Fibroblast of lung (primary cell): ENCODE data around the gene COG4. TPM values are rescaled to one million over a fixed set of nuclear protein-coding genes. Genes with fewer than 3 reads are reported as not detected.

Source experiments
- DNase-seq, 2 donors: peaks; one replicate each; pipeline versions ENCODE4 v3.0.0 to v3.0.0-alpha.2; 2010; ENCODE audit warnings: low read depth in 2 of 2
- H2AFZ ChIP-seq: 2 replicates; pipeline ENCODE4 v1.5.1; 2012; ENCODE audit warnings: low read length, control low read depth, inconsistent platforms
- H3K27ac ChIP-seq: 2 replicates; pipeline ENCODE4 v1.5.1; 2011; ENCODE audit warnings: low read length, control low read depth; ENCODE audit not compliant: insufficient read depth
- H3K27me3 ChIP-seq: 2 replicates; pipeline ENCODE4 v1.5.1; 2011; ENCODE audit warnings: mild to moderate bottlenecking, low read length; ENCODE audit not compliant: control insufficient read depth, insufficient read depth
- H3K36me3 ChIP-seq: 2 replicates; pipeline ENCODE4 v1.5.1; 2011; ENCODE audit warnings: low read length; ENCODE audit not compliant: control insufficient read depth, insufficient read depth
- H3K4me1 ChIP-seq: 2 replicates; pipeline ENCODE4 v1.5.1; 2011; ENCODE audit warnings: low read length; ENCODE audit not compliant: control insufficient read depth, insufficient read depth; ENCODE audit errors: extremely low read depth
- H3K4me2 ChIP-seq: 2 replicates; pipeline ENCODE4 v1.5.1; 2011; ENCODE audit warnings: low read length, control low read depth; ENCODE audit not compliant: insufficient read depth; ENCODE audit errors: extremely low read depth
- H3K4me3 ChIP-seq, 4 experiments: fragments of 200-600 bp in 1 of 4; sonication (generic) in 1 of 4; replicated peaks in 1 of 4; 2 replicates each; pipeline ENCODE4 v1.5.1; 2011 to 2016; ENCODE audit warnings: low read length in 4 of 4, low read depth in 3 of 4, mild to moderate bottlenecking in 3 of 4, control low read depth in 2 of 4, inconsistent platforms in 1 of 4, mixed read lengths in 1 of 4; ENCODE audit not compliant: insufficient read depth in 1 of 4; ENCODE audit errors: control extremely low read depth in 1 of 4
- H3K79me2 ChIP-seq: 2 replicates; pipeline ENCODE4 v1.5.1; 2012; ENCODE audit warnings: mild to moderate bottlenecking, low read length, inconsistent platforms; ENCODE audit not compliant: control insufficient read depth, insufficient read depth
- H3K9ac ChIP-seq: 2 replicates; pipeline ENCODE4 v1.5.1; 2011; ENCODE audit warnings: mild to moderate bottlenecking, low read length, control low read depth; ENCODE audit not compliant: insufficient read depth
- H3K9me3 ChIP-seq: 2 replicates; pipeline ENCODE4 v1.5.1; 2012; ENCODE audit warnings: low read depth, low read length; ENCODE audit not compliant: control insufficient read depth, insufficient read depth
- H4K20me1 ChIP-seq: 2 replicates; pipeline ENCODE4 v1.5.1; 2011; ENCODE audit warnings: low read length; ENCODE audit not compliant: control insufficient read depth, insufficient read depth; ENCODE audit errors: extremely low read depth
- EZH2 ChIP-seq: IDR thresholded peaks from 2 replicates; pipeline ENCODE4 v1.5.1; 2012; ENCODE audit warnings: low read length, control low read depth, mild to moderate bottlenecking; ENCODE audit errors: missing control alignments
- polyA plus RNA-seq, 2 donors: library from polyadenylated mRNA; depleted of rRNA in 1 of 2; stranded (reverse) in 1 of 2; unstranded in 1 of 2; fragments of >200 nt; gene quantifications; 2 replicates each; pipeline ENCODE4 v1.2.1, GENCODE V29; 2011 to 2012; ENCODE audit warnings: missing spikeins in 1 of 2
- total RNA-seq: library from RNA; depleted of rRNA; stranded (reverse); fragments of >200 nt; gene quantifications from 2 replicates; pipeline ENCODE4 v1.2.1, GENCODE V29; 2014
- TF ChIP-seq, protein P1 (sequence below), 2 donors: IDR thresholded peaks in 1 of 2; conservative IDR thresholded peaks in 1 of 2; 1 replicate in 1 of 2; 2 replicates in 1 of 2; pipeline ENCODE4 v1.5.1; 2011 to 2012; ENCODE audit warnings: low read length in 2 of 2, control low read depth in 1 of 2, inconsistent platforms in 1 of 2, low read depth in 1 of 2, mild to moderate bottlenecking in 1 of 2

Gene COG4
- total and polyA plus RNA-seq, 2 donors (not counting 1 experiment from before 2014, with no cell fraction given) = 36.2 to 117 TPM

DNA sequence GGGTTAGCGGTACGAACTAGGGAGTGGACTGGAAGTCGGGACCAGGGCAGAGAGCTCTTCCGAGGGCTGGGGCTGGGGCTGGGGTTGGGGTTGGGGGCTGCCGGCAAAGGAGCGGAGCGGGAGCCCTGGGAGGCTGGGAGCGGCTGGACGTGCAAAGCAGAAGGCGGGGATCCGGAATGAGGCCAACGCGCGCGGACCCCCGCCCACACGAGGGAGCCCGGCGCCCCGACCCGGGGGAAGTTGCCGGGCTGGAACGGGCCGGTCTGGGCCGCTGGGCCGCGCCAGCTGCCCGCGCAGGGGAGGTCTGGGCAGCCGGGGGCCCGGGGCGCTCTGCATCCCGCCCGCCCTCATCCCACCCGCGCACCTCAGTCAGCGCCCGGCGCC is 84.8 kb downstream of the COG4 start:
- H3K27me3 ChIP-seq = no peaks in the 10 kb centered on the region
- peaks cover 24% of the 10 kb centered on the region for H3K4me1 ChIP-seq
- no peaks in the 10 kb centered on the region for H3K9me3 ChIP-seq
- peak overlapping the region; percentile 1 for H3K27ac ChIP-seq
- peaks cover 4% of the 10 kb centered on the region for H3K36me3 ChIP-seq
- H3K79me2 ChIP-seq = peaks cover 19% of the 10 kb centered on the region
- no peaks in the 10 kb centered on the region for H4K20me1 ChIP-seq
- peak overlapping the region; percentile 100 for H3K4me2 ChIP-seq
- H3K4me3 ChIP-seq = peak overlapping the region; percentile 74 to 80 (median 80)
- H2AFZ ChIP-seq = no peak overlapping the region
- DNase-seq = peak in 1 of 2 donors; percentile 13
- TF ChIP-seq, protein P1, sequence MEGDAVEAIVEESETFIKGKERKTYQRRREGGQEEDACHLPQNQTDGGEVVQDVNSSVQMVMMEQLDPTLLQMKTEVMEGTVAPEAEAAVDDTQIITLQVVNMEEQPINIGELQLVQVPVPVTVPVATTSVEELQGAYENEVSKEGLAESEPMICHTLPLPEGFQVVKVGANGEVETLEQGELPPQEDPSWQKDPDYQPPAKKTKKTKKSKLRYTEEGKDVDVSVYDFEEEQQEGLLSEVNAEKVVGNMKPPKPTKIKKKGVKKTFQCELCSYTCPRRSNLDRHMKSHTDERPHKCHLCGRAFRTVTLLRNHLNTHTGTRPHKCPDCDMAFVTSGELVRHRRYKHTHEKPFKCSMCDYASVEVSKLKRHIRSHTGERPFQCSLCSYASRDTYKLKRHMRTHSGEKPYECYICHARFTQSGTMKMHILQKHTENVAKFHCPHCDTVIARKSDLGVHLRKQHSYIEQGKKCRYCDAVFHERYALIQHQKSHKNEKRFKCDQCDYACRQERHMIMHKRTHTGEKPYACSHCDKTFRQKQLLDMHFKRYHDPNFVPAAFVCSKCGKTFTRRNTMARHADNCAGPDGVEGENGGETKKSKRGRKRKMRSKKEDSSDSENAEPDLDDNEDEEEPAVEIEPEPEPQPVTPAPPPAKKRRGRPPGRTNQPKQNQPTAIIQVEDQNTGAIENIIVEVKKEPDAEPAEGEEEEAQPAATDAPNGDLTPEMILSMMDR (conservative IDR thresholded peaks at IDR 0.05 in 1 of 2, IDR thresholded peaks at IDR 0.05 in 1 of 2; ENCODE audit: low read depth in 1 of 2, low read length in 2 of 2) = no peak
- TF ChIP-seq EZH2 = no peak
- peak overlapping the region; percentile 59 for H3K9ac ChIP-seq

DNA sequence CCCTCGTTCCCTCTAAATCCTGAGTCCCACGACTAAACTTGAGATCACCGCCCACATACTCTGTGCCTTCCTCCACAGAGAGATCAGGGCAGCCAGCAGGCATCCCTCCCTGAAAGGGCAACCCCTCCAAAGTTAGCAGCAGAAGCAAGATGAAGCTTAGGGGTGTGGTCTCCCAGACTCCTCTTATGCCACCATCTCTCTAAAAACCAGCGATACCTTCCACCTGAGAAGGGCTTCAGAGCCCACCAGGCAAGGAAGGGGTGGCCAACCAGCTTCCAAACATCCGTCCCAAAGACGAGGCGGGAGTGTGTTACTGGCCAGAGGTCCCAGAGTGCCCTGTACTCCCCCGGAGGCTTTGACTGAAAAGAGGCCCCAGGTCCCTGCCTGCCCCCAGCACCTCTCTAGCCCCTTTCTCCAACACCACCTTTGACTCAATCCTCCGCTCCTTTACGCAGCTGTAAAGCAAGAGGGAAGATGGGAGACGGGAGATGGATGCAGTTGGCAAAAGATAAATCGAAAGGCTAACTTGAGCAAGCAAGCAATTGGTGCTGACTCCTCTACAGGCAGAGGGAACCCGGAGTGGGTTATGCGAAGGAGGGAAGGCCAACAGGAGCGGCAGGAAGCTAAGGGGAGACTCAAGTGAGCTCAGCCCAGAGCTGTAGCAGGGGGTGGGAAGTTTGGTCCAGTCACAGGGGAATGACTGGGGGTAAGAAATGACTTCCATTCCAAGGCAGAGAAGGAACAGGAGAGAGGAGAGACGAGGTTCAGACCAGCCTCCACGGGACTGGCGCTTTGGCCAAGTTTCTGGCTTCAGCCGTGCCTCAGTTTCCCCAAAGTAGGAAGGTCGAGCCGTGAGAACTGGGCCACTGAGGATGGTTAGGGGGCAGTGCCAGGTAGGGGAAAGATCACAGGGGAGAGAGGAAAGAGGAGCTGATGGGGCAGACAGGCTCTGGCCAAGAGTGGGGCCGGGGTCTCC is 85.5 kb downstream of the COG4 start:
- H3K27ac ChIP-seq = peak overlapping the region; percentile 1
- peak; percentile 52 to 73 for DNase-seq
- H3K79me2 ChIP-seq = peaks cover 19% of the 10 kb centered on the region
- H2AFZ ChIP-seq = peak overlapping the region; percentile 17
- TF ChIP-seq, protein P1 (conservative IDR thresholded peaks at IDR 0.05 in 1 of 2, IDR thresholded peaks at IDR 0.05 in 1 of 2; ENCODE audit: low read depth in 1 of 2, low read length in 2 of 2) = no peak
- no peak for TF ChIP-seq EZH2
- H3K9me3 ChIP-seq = no peaks in the 10 kb centered on the region
- no peaks in the 10 kb centered on the region for H3K27me3 ChIP-seq
- peak overlapping the region; percentile 100 for H3K4me2 ChIP-seq
- H3K9ac ChIP-seq = peak overlapping the region; percentile 55
- H3K4me3 ChIP-seq = peak overlapping the region; percentile 74 to 80 (median 80)
- H3K4me1 ChIP-seq = peaks cover 29% of the 10 kb centered on the region
- H4K20me1 ChIP-seq = no peaks in the 10 kb centered on the region
- peaks cover 4% of the 10 kb centered on the region for H3K36me3 ChIP-seq

DNA sequence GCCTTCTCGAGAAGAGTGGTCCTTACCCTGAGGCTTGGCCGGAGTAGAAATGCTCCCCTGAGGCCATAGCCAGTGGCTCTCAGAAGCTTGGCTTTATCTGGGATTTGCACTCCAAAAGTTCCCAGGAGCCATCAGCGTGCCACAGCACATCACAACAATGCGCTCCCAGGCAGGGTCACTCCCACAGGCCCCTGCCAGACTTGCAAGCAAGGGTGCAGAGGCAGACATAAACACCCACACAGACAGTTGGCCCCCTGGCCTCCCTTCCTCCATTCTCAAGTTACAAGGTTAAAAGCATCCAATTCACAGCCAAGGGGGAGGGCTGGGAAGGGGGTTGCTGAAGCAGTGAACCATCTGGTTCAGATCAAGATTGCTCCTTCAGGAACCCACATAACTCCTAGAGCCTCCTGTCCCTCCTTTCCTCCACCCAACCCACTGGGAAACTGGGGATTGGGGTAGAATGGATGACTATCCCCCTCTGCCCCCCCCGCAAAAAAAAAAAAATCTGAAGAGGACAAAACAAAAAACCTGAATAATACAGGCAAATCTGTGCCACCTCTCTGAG is 86.3 kb downstream of the COG4 start:
- TF ChIP-seq, protein P1 (conservative IDR thresholded peaks at IDR 0.05 in 1 of 2, IDR thresholded peaks at IDR 0.05 in 1 of 2; ENCODE audit: low read depth in 1 of 2, low read length in 2 of 2) = no peak
- TF ChIP-seq EZH2 = no peak
- H4K20me1 ChIP-seq = no peaks in the 10 kb centered on the region

More for the DNA sequence above, 86.3 kb downstream of the COG4 start:
- no peak overlapping the region for H3K9ac ChIP-seq
- DNase-seq = peak; percentile 88 to 93
- H3K27me3 ChIP-seq = no peaks in the 10 kb centered on the region
- peak overlapping the region; percentile 100 for H3K4me2 ChIP-seq
- H3K27ac ChIP-seq = peak overlapping the region; percentile 1
- H3K4me1 ChIP-seq = peaks cover 31% of the 10 kb centered on the region
- no peak overlapping the region for H2AFZ ChIP-seq
- H3K4me3 ChIP-seq = peak overlapping the region; percentile 74 to 80 (median 80)
- peaks cover 22% of the 10 kb centered on the region for H3K79me2 ChIP-seq
- no peaks in the 10 kb centered on the region for H3K9me3 ChIP-seq
- H3K36me3 ChIP-seq = peaks cover 4% of the 10 kb centered on the region
